HepG2 (cell line): ENCODE measurements around the gene PDE9A. TPM values are rescaled to one million over a fixed set of nuclear protein-coding genes. Genes with fewer than 3 reads are reported as not detected.

Experiments used
- CBX2 ChIP-seq, 2 experiments: fragments of 200-600 bp in 1 of 2; sonication (generic); formaldehyde crosslinking in 1 of 2; IDR thresholded peaks; 2 replicates each; pipeline versions ENCODE4 v1.7.0 to v1.8.1; 2018 to 2022; ENCODE audit warnings: low read depth in 2 of 2, low read length in 1 of 2, mild to moderate bottlenecking in 1 of 2, missing genetic modification reagents in 1 of 2
- FOXM1 ChIP-seq: sonication (generic); formaldehyde crosslinking; IDR thresholded peaks from 2 replicates; pipeline ENCODE4 v1.5.0; 2020; ENCODE audit warnings: missing genetic modification reagents
- ISX ChIP-seq: sonication (generic); formaldehyde crosslinking; conservative IDR thresholded peaks from 2 replicates; pipeline ENCODE4 v1.5.0; 2020; ENCODE audit warnings: missing genetic modification reagents
- MTA1 ChIP-seq: sonication (generic); formaldehyde crosslinking; IDR thresholded peaks from 2 replicates; pipeline ENCODE4 v1.4.0; 2020; ENCODE audit warnings: missing genetic modification reagents, mild to moderate bottlenecking, borderline replicate concordance
- NRL ChIP-seq: sonication (generic); formaldehyde crosslinking; IDR thresholded peaks from 2 replicates; pipeline ENCODE4 v1.5.0; 2020; ENCODE audit warnings: missing genetic modification reagents, mild to moderate bottlenecking, moderate library complexity, borderline replicate concordance
- PCBP2 ChIP-seq: fragments of 200-400 bp; formaldehyde crosslinking; optimal IDR thresholded peaks from 2 replicates; pipeline ENCODE3; 2018; ENCODE audit warnings: low read length, low read depth; ENCODE audit not compliant: poor library complexity, severe bottlenecking
- RELA ChIP-seq: sonication (generic); formaldehyde crosslinking; IDR thresholded peaks from 2 replicates; pipeline ENCODE4 v1.4.0; 2020; ENCODE audit warnings: missing genetic modification reagents
- TOPORS ChIP-seq: sonication (generic); formaldehyde crosslinking; IDR thresholded peaks from 2 replicates; pipeline ENCODE4 v1.8.0; 2023; ENCODE audit warnings: mild to moderate bottlenecking, missing genetic modification reagents
- ZBTB20 ChIP-seq: sonication (generic); formaldehyde crosslinking; IDR thresholded peaks from 2 replicates; pipeline ENCODE4 v1.8.1; 2023; ENCODE audit warnings: missing genetic modification reagents, low read depth, mild to moderate bottlenecking, borderline replicate concordance
- ZFP36 ChIP-seq: fragments of 150-350 bp; IDR thresholded peaks from 2 replicates; pipeline ENCODE4 v1.6.1; 2018; ENCODE audit warnings: borderline replicate concordance, low read length, low read depth; ENCODE audit not compliant: partially characterized antibody
- ZNF816 ChIP-seq: sonication (generic); formaldehyde crosslinking; IDR thresholded peaks from 2 replicates; pipeline ENCODE4 v1.8.0; 2022; ENCODE audit warnings: missing genetic modification reagents, mild to moderate bottlenecking, borderline replicate concordance
- ZSCAN25 ChIP-seq: sonication (generic); formaldehyde crosslinking; IDR thresholded peaks from 2 replicates; pipeline ENCODE4 v1.8.0; 2022; ENCODE audit warnings: mild to moderate bottlenecking, missing genetic modification reagents
- polyA plus RNA-seq, 8 experiments: library from polyadenylated mRNA; depleted of rRNA in 3 of 8; stranded (reverse) in 7 of 8; unstranded in 1 of 8; fragments of >200 nt; fragmentation: Illumina TruSeq in 4 of 8; extraction: Trizol in 4 of 8; gene quantifications; 2 replicates each; pipeline versions ENCODE4 v1.2.1 to v1.2.3, GENCODE V29; 2011 to 2016; ENCODE audit warnings: low read depth in 4 of 8, missing spikeins in 1 of 8, mixed read lengths in 1 of 8; ENCODE audit not compliant: insufficient read depth in 1 of 8
- total RNA-seq, 5 experiments: library from RNA; depleted of rRNA; stranded (reverse); fragments of >200 nt; fragmentation: Illumina TruSeq; extraction: Trizol; gene quantifications; 2 replicates each; pipeline ENCODE4 v1.2.3, GENCODE V29; 2016; ENCODE audit warnings: low read depth in 1 of 5
- TF ChIP-seq, protein P1 (sequence below): sonication (generic); formaldehyde crosslinking; IDR thresholded peaks from 2 replicates; pipeline ENCODE4 v1.4.0; 2020; ENCODE audit warnings: missing genetic modification reagents, borderline replicate concordance
- TF ChIP-seq, protein P2 (sequence below): IDR thresholded peaks from 2 replicates; pipeline ENCODE4 v1.6.1; 2016; ENCODE audit warnings: missing compliant biosample characterization, missing genetic modification reagents, borderline replicate concordance
- TF ChIP-seq, protein P3 (sequence below): sonication (generic); formaldehyde crosslinking; IDR thresholded peaks from 2 replicates; pipeline ENCODE4 v1.4.0; 2020; ENCODE audit warnings: missing genetic modification reagents
- TF ChIP-seq, protein P4 (sequence below): sonication (generic); formaldehyde crosslinking; IDR thresholded peaks from 2 replicates; pipeline ENCODE4 v1.4.0; 2020; ENCODE audit warnings: missing genetic modification reagents
- TF ChIP-seq, protein P5 (sequence below): sonication (generic); formaldehyde crosslinking; IDR thresholded peaks from 2 replicates; pipeline ENCODE4 v1.5.1; 2020; ENCODE audit warnings: mild to moderate bottlenecking, missing genetic modification reagents, borderline replicate concordance
- TF ChIP-seq, protein P6 (sequence below): IDR thresholded peaks from 2 replicates; pipeline ENCODE4 v1.6.1; 2018; ENCODE audit warnings: missing genetic modification reagents, mild to moderate bottlenecking, missing compliant biosample characterization

Gene PDE9A
- total and polyA plus RNA-seq, 2 of the 13 experiments (the other 11 are each of a cell fraction or from before 2014, with no cell fraction given) = 4.6 to 19.7 TPM

DNA sequence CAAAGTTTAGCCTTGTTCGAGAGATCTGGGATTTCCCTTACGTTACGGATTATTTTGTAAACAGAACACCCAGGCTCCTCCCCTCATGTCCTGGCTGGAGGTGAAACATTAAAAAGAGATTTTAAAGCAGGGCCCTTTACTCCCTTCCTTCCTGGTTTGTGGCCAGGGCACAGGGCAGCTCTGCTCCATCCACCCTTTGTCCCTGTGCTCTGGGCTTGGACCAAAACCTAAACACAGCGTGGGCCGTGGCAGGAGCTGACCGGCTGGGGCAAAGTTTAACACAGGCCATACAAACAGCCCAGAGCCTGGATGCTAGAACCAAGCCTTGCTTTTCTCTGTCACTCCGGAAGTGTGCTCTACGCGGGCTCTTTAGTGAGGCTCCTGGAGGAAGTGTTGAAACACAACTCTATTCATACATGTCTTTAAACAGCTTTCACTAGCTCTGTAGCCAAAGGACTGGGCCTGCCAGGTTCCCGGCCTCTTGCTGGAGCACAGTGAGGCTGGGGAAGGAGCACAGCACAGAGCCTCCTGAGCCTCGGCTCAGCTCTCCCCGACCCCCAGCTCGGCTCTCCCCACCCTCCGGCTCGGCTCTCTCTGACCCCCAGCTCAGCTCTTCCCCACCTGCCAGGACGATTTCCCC lies 84.7 kb downstream of the PDE9A start (continued):
- TF ChIP-seq MTA1 (CRISPR knock-in tag) (peak; percentile 84; the same call in 1 of the 2 replicates), TOPORS (no peak), RELA (CRISPR knock-in tag) (no peak), NRL (CRISPR knock-in tag) (no peak), ZSCAN25 (CRISPR knock-in tag) (peak; percentile 70; the same call in 1 of the 2 replicates), FOXM1 (no peak), PCBP2 (no peak), ZNF816 (CRISPR knock-in tag) (no peak), ZBTB20 (peak; percentile 66; the same call in 1 of the 2 replicates), ZFP36 (no peak), CBX2 (IDR thresholded peaks at IDR 0.05; ENCODE audit: low read depth, low read length) (no peak), CBX2 (CRISPR knock-in tag; IDR thresholded peaks at IDR 0.05; ENCODE audit: low read depth) (no peak), ISX (no peak)
- TF ChIP-seq, protein P1, sequence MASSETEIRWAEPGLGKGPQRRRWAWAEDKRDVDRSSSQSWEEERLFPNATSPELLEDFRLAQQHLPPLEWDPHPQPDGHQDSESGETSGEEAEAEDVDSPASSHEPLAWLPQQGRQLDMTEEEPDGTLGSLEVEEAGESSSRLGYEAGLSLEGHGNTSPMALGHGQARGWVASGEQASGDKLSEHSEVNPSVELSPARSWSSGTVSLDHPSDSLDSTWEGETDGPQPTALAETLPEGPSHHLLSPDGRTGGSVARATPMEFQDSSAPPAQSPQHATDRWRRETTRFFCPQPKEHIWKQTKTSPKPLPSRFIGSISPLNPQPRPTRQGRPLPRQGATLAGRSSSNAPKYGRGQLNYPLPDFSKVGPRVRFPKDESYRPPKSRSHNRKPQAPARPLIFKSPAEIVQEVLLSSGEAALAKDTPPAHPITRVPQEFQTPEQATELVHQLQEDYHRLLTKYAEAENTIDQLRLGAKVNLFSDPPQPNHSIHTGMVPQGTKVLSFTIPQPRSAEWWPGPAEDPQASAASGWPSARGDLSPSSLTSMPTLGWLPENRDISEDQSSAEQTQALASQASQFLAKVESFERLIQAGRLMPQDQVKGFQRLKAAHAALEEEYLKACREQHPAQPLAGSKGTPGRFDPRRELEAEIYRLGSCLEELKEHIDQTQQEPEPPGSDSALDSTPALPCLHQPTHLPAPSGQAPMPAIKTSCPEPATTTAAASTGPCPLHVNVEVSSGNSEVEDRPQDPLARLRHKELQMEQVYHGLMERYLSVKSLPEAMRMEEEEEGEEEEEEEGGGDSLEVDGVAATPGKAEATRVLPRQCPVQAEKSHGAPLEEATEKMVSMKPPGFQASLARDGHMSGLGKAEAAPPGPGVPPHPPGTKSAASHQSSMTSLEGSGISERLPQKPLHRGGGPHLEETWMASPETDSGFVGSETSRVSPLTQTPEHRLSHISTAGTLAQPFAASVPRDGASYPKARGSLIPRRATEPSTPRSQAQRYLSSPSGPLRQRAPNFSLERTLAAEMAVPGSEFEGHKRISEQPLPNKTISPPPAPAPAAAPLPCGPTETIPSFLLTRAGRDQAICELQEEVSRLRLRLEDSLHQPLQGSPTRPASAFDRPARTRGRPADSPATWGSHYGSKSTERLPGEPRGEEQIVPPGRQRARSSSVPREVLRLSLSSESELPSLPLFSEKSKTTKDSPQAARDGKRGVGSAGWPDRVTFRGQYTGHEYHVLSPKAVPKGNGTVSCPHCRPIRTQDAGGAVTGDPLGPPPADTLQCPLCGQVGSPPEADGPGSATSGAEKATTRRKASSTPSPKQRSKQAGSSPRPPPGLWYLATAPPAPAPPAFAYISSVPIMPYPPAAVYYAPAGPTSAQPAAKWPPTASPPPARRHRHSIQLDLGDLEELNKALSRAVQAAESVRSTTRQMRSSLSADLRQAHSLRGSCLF (CRISPR knock-in tag) = no peak
- TF ChIP-seq, protein P2, sequence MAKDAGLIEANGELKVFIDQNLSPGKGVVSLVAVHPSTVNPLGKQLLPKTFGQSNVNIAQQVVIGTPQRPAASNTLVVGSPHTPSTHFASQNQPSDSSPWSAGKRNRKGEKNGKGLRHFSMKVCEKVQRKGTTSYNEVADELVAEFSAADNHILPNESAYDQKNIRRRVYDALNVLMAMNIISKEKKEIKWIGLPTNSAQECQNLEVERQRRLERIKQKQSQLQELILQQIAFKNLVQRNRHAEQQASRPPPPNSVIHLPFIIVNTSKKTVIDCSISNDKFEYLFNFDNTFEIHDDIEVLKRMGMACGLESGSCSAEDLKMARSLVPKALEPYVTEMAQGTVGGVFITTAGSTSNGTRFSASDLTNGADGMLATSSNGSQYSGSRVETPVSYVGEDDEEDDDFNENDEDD (CRISPR knock-in tag) = no peak; the same call in 1 of the 2 replicates
- TF ChIP-seq, protein P3, sequence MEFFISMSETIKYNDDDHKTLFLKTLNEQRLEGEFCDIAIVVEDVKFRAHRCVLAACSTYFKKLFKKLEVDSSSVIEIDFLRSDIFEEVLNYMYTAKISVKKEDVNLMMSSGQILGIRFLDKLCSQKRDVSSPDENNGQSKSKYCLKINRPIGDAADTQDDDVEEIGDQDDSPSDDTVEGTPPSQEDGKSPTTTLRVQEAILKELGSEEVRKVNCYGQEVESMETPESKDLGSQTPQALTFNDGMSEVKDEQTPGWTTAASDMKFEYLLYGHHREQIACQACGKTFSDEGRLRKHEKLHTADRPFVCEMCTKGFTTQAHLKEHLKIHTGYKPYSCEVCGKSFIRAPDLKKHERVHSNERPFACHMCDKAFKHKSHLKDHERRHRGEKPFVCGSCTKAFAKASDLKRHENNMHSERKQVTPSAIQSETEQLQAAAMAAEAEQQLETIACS (CRISPR knock-in tag) = no peak
- TF ChIP-seq, protein P4, sequence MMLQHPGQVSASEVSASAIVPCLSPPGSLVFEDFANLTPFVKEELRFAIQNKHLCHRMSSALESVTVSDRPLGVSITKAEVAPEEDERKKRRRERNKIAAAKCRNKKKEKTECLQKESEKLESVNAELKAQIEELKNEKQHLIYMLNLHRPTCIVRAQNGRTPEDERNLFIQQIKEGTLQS (CRISPR knock-in tag) = no peak
- TF ChIP-seq, protein P5, sequence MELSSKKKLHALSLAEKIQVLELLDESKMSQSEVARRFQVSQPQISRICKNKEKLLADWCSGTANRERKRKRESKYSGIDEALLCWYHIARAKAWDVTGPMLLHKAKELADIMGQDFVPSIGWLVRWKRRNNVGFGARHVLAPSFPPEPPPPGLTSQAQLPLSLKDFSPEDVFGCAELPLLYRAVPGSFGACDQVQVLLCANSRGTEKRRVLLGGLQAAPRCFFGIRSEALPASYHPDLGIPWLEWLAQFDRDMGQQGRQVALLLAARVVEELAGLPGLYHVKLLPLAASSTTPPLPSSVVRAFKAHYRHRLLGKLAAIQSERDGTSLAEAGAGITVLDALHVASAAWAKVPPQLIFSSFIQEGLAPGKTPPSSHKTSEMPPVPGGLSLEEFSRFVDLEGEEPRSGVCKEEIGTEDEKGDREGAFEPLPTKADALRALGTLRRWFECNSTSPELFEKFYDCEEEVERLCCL (CRISPR knock-in tag) = no peak
- TF ChIP-seq, protein P6, sequence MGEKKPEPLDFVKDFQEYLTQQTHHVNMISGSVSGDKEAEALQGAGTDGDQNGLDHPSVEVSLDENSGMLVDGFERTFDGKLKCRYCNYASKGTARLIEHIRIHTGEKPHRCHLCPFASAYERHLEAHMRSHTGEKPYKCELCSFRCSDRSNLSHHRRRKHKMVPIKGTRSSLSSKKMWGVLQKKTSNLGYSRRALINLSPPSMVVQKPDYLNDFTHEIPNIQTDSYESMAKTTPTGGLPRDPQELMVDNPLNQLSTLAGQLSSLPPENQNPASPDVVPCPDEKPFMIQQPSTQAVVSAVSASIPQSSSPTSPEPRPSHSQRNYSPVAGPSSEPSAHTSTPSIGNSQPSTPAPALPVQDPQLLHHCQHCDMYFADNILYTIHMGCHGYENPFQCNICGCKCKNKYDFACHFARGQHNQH = peak; percentile 49; the same call in 1 of the 2 replicates
